ENCODE measurements around the gene KCNJ5.
A peak's percentile ranks its signal among the peaks of the same experiment; 100 is the strongest.

Gene KCNJ5

GRCh38 chr11:128897826-128898225 is 6.7 kb downstream of the KCNJ5 start:
- DNase-seq, result no peak

GRCh38 chr11:128898580-128899344 is 7.6 kb downstream of the KCNJ5 start:
- DNase-seq, result no peak

- no peak for DNase-seq
These were observed 9.3 kb downstream of the KCNJ5 start for GRCh38 chr11:128900468-128900867.

GRCh38 chr11:128901653-128902514 is 10.7 kb downstream of the KCNJ5 start:
- DNase-seq, result no peak

- no peak for DNase-seq
These were observed 11.4 kb downstream of the KCNJ5 start for GRCh38 chr11:128902515-128903066.

- DNase-seq, result no peak
These were observed 12.3 kb downstream of the KCNJ5 start for GRCh38 chr11:128903248-128904061.

GRCh38 chr11:128904303-128904655 is 13.1 kb downstream of the KCNJ5 start:
- no peak for DNase-seq

GRCh38 chr11:128904656-128905344 is 13.6 kb downstream of the KCNJ5 start:
- peak; percentile 63 for DNase-seq

- DNase-seq, result peak; percentile 34
These were observed 14.4 kb downstream of the KCNJ5 start for GRCh38 chr11:128905345-128906184.

- no peak for DNase-seq
These were observed 15.3 kb downstream of the KCNJ5 start for GRCh38 chr11:128906185-128907050.

GRCh38 chr11:128907585-128907984 is 16.4 kb downstream of the KCNJ5 start:
- DNase-seq, result no peak

GRCh38 chr11:128908391-128909246 is 17.5 kb downstream of the KCNJ5 start:
- DNase-seq, result no peak

GRCh38 chr11:128909438-128910125 is 18.4 kb downstream of the KCNJ5 start:
- no peak for DNase-seq

GRCh38 chr11:128910576-128910975 is 19.4 kb downstream of the KCNJ5 start:
- DNase-seq, result no peak

- no peak for DNase-seq
These were observed 20.1 kb downstream of the KCNJ5 start for GRCh38 chr11:128911239-128911638.

- DNase-seq, result no peak
These were observed 20.5 kb downstream of the KCNJ5 start for GRCh38 chr11:128911701-128912100.

GRCh38 chr11:128913806-128914205 is 22.6 kb downstream of the KCNJ5 start:
- no peak for DNase-seq

All from NCI-H2171 (cell line).